Pons (tissue), 1 donor: ENCODE data around the gene FMO5.
"Not testable (repeated sequence)": the region's sequence is repeated elsewhere in the genome, so short reads cannot be mapped to it uniquely, and the experiment has no call there.

Experiments
- DNase-seq: peaks from one replicate; pipeline ENCODE4 v3.0.0-alpha.2; 2016; ENCODE audit warnings: low spot score

Gene FMO5

GRCh38 chr1:147207192-147207591 lies 17.9 kb downstream of the FMO5 start:
- no peak for DNase-seq

DNA sequence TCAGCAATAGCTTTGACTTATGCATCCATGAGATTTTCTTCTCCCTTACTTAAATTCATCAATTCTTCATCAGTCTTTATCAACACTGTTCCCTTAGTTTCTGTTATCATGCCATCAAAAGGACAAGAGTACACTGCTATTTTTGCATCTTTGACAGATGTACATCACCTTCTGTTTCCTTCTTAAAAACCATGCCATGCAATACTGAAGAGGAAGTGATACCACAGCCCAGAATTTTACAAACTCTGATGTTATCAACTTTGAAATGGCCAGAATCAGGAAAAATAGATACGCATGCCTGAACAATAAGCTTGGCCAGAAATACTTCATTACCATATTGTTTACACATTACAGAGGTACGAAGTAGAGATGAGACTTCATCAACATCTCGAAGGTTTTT lies 21.1 kb downstream of the FMO5 start:
- no peak for DNase-seq

DNA sequence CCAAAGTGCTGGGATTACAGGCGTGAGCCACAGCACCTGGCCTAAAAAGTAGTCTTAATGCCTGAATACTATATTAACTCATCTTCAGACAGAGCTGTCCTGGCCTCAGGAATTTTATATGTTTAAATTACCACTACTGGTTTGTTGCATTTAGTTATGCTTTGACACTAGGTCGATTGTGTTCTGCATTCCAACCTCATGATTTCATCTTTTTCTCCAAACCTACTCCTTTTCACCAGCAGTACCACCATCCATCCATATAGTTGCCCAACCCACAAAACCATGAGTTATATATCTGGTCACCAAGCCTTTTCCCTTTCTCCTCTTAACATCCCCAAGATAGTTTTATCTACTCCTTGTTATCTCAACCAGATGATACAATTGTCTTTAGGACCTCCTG lies 22.6 kb downstream of the FMO5 start:
- no peak for DNase-seq

DNA sequence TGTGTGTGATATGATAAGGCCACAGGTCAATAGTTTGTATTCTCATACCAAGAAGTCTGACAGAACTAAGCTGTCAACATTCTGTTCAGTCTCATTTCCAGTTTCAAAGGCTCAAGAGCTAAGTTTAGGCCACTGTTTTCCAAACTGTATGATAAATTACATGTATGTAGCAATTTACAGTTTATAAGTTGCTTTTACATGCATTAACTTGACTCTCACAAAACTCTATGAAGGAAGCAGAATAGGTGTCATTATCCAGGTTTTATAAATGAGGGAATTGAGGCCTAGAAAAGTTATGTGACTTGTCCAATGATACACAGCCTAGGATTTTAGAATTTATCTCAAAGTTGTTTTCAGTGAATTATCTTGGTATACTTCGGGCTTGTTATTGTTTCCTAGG lies 23.4 kb downstream of the FMO5 start:
- DNase-seq = no peak

GRCh38 chr1:147201276-147201675 lies 23.9 kb downstream of the FMO5 start:
- DNase-seq = no peak

DNA sequence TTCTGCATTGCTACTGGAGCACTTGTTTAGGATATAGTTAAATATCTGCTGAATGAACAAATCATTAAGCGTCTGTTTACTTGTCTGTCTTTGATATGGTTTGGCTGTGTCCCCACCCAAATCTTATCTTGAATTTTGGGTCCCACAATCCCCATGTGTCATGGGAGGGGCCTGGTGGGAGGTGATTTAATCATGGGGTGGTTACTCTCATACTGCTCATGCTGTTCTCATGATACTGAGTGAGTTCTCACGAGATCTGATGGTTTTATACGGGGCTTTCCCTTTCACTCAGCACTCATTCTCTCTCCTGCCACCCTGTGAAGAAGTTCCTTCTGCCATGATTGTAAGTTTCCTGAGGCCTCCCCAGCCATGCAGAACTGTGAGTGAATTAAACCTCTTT lies 27.8 kb downstream of the FMO5 start:
- not testable (repeated sequence) for DNase-seq

GRCh38 chr1:147189514-147189913 lies 35.6 kb downstream of the FMO5 start:
- DNase-seq = peak; percentile 67

GRCh38 chr1:147185432-147185831 lies 39.7 kb downstream of the FMO5 start:
- no peak for DNase-seq

GRCh38 chr1:147177611-147178380 lies 47.3 kb downstream of the FMO5 start:
- DNase-seq = no peak

GRCh38 chr1:147172168-147173016 lies 52.7 kb downstream of the FMO5 start, which contains the start of gene PRKAB2:
TSS of gene PRKAB2 (minus strand) at chr1:147172470. CDS start at chr1:147172144, 326 bp downstream.
- DNase-seq = peak; percentile 94

DNA sequence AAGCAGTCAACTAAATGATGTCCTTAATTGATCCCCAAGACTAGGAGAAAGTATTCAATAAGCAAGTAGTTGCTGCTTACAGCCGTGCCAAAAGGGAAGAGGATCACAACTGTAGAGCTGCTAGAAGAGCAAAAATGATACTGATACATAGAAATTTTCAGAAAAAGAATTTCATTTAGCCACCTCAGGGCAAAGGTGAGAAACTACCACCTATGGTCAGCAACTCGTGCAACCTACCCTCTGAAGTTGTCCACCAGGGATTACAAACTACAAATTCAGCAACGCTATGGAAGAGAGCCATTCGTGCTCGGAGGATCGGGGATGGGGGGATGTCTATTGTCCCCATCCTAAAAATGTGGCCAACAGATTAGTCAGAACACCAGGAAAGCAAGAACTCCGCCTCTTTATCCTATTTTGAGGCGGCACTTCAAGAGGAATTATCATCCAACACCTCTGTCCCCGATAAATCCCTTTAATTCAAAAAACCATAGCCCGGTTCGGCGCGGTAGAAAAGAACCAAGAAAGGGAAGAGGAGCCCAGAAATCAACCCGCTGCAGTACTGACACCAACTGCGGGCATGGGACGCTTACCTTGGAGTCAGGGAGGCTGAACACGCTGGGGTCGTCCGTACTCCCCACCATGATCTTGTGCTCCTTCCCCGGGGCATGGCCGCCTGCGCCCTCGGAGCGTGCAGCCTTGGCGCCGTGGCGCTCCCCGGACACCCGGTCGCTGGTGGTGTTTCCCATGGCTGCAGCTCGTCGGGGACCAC lies 53.6 kb downstream of the FMO5 start:
- DNase-seq = peak; percentile 23

- DNase-seq = no peak
Measured at GRCh38 chr1:147169840-147170674, 55.1 kb downstream of the FMO5 start.

DNA sequence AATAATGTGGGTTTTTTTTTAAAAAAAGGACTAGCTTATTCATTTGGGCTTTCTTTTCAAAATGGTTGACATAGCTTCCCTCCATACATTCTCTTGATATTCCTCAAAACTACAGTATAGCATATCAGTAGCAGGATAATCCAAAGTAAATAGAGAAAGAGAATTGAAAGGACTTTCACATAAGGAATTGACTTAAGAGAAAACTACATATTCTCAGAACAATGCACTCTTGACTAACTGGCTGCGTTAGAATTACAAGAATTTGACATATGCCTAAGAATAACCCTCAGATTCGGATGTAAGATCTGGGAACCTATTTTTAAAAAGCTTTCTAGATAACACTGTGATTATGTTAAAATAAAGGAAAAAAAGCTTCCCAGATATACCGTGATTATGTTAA lies 56.0 kb downstream of the FMO5 start:
- DNase-seq = no peak

DNA sequence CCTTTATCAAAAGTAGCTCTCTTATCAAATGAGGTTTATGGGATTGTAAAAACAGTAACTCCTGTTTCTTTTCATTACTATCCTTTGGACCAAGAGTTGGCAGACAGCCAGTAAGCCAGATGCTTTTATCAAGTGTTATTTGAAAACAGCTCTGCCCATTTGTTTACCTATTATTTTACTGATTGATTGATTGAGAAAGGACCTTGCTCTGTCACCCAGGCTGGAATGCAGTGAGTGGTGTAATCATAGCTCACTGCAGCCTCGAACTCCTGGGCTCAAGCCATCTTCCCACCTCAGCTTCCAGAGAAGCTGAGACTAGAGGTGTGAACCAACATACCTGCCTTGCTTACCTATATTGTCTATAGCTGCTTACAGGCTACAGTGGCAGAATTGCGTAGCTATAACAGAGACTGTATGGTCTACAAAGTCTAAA lies 56.5 kb downstream of the FMO5 start:
- no peak for DNase-seq

DNA sequence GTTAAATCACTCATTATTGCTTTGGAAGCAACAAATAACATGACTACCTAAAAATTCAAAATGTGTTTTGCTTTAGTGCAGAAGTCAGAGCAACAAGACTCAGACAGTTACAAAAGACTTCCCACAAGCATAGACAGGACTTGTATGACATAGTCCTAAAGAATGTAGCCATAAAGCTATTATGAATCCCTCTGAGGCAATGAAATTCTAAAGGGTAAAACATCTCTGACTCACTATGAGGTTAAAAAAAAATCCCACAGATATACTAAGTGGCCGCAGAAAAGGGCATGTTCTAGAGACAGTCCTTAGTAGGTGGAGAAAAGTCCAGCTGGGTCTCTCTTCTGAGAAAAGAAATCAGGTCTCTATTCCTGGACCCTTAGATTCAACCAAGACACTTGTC lies 57.8 kb downstream of the FMO5 start:
- DNase-seq = no peak

DNA sequence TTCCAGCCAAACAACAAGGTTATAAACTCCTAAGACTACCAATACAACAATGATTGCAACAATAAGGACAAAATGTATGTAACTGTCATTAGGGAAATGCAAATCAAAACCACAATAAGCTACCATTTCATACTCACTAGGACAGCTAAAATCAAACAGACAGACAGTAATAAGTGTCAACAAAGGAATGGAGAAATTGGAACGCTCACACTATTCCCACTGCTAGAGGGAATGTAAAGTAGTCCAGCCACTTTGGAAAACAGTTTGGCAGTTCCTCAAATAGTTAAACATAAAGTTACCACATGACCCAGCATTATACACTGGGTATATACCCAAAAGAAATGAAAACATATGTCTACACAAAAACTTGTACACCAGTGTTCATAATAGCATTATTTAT lies 62.1 kb downstream of the FMO5 start:
- DNase-seq = no peak

DNA sequence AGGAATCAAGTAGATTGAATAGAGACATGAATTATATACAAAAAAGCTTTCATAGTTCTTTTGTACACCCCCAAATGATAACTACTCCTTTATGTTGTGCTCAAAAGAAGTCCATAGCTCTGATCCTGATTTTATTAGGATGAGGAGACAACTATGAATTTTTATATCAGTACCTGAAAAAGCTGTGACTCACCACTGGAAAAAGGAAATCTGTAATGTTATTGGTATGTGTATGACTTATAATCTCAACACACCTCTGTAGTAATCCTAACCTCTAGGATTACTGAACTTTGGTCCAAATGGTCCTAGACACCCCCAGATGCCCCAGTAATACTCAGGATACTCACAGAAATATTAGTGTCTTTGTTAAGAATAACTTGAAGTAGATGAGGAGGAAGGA lies 63.0 kb downstream of the FMO5 start:
- DNase-seq = no peak

GRCh38 chr1:147157116-147157515 lies 68.0 kb downstream of the FMO5 start:
- not testable (repeated sequence) for DNase-seq

DNA sequence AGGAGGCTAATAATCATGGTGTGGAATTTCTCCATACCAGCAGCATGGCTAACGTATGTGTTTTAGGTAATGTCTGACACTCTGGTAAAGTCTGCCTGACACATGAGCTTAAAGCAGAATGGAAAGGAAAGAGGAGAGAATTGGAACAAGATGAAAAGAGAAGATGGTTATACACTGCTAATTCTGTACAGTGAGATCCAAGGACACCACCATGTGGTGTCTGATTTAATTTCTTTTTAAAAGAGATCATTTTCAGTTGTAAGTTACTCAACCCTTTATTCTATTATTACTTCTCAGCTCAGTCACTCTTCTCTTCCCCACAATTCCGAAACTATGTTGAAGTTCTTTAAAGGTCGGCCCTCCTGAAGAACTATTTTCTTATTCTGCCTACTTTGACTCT lies 68.5 kb downstream of the FMO5 start:
- DNase-seq = no peak

GRCh38 chr1:147152772-147153171 lies 72.4 kb downstream of the FMO5 start:
- no peak for DNase-seq

GRCh38 chr1:147151244-147151643 lies 73.9 kb downstream of the FMO5 start:
- DNase-seq = no peak

DNA sequence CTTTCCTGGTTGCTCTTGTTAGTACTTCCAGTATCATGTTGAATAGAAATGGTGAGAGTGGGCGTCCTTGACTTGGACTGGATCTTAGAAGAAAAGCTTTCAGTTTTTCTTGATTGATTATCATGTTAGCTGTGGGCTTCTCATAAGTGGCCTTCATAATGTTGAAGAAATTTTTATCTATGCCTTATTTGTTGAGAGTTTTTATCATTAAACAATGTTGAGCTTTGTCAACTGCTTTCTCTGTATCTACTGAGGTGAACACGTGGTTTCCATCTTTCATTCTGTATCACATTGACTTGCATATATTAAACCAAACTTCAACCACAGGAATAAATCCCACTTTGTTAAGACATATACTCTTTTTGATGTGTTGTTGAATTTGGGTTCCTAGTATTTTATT lies 82.3 kb downstream of the FMO5 start:
- no peak for DNase-seq
